ENCODE measurements around the gene GCA.

Gene GCA

GRCh38 chr2:162343824-162344616 lies at the start of gene GCA:
Gene GCA (plus strand): TSS chr2:162344132. CDS start chr2:162344249, 117 bp downstream.
- peak; percentile 85 to 92 for DNase-seq

- DNase-seq: no peak
These were observed 48.9 kb upstream of the GCA start for GRCh38 chr2:162295009-162295408.

GRCh38 chr2:162297925-162298552 lies 45.9 kb upstream of the GCA start:
- DNase-seq: peak in 1 of 2 experiments; percentile 47

GRCh38 chr2:162298669-162299335 lies 45.1 kb upstream of the GCA start:
- no peak for DNase-seq

GRCh38 chr2:162300266-162300665 lies 43.7 kb upstream of the GCA start:
- DNase-seq: no peak

GRCh38 chr2:162301151-162301804 lies 42.7 kb upstream of the GCA start:
- peak in 1 of 2 experiments; percentile 7 for DNase-seq

- no peak for DNase-seq
These were observed 42.1 kb upstream of the GCA start for GRCh38 chr2:162301877-162302276.

GRCh38 chr2:162305901-162306300 lies 38.0 kb upstream of the GCA start:
- no peak for DNase-seq

- no peak for DNase-seq
These were observed 35.0 kb upstream of the GCA start for GRCh38 chr2:162308747-162309503.

- no peak for DNase-seq
These were observed 31.1 kb upstream of the GCA start for GRCh38 chr2:162312853-162313252.

GRCh38 chr2:162315938-162316337 lies 28.0 kb upstream of the GCA start:
- no peak for DNase-seq

GRCh38 chr2:162316590-162316989 lies 27.3 kb upstream of the GCA start:
- no peak for DNase-seq

GRCh38 chr2:162317058-162317742 lies 26.7 kb upstream of the GCA start:
- DNase-seq: no peak

- DNase-seq: no peak
These were observed 26.0 kb upstream of the GCA start for GRCh38 chr2:162317861-162318327.

- DNase-seq: no peak
These were observed 25.4 kb upstream of the GCA start, which contains the start of gene IFIH1 for GRCh38 chr2:162318328-162319180. Gene IFIH1 (minus strand): TSS chr2:162318684. CDS start chr2:162318307, 377 bp downstream.

- no peak for DNase-seq
These were observed 22.9 kb upstream of the GCA start for GRCh38 chr2:162320864-162321517.

GRCh38 chr2:162324953-162325352 lies 19.0 kb upstream of the GCA start:
- DNase-seq: no peak

GRCh38 chr2:162327134-162327769 lies 16.7 kb upstream of the GCA start:
- DNase-seq: no peak

- no peak for DNase-seq
These were observed 16.1 kb upstream of the GCA start for GRCh38 chr2:162327806-162328205.

Measured in cerebellar nuclear complex (tissue), 1 donor.